Activated T-helper 1 cell treated with anti-CD3 and anti-CD28 coated beads, Interleukin-12 subunit alpha, Interleukin-12 subunit beta, Interleukin-2, Interleukin-4 antibody, amounts not matched to agents 30 ng/mL and 10 ng/mL and 1 ng/mL, durations not matched to agents 14 hours and 24 hours and 36 hours (primary cell): ENCODE data around the gene PRKACA. TPM values are rescaled to one million over a fixed set of nuclear protein-coding genes. Genes with fewer than 3 reads are reported as not detected.

Source experiments
- DNase-seq: peaks from one replicate; pipeline ENCODE4 v3.0.0; 2021; ENCODE audit warnings: low spot score
- H3K27ac Mint-ChIP-seq: one replicate; pipeline ENCODE4 v1.8.0; 2021; ENCODE audit warnings: mild to moderate bottlenecking, mixed read lengths
- H3K27me3 Mint-ChIP-seq: one replicate; pipeline ENCODE4 v1.8.0; 2022; ENCODE audit warnings: mild to moderate bottlenecking, moderate library complexity, mixed read lengths; ENCODE audit not compliant: insufficient read depth
- H3K36me3 Mint-ChIP-seq: one replicate; pipeline ENCODE4 v1.8.0; 2021; ENCODE audit warnings: low read depth, mixed read lengths
- H3K4me1 Mint-ChIP-seq: one replicate; pipeline ENCODE4 v1.8.0; 2021; ENCODE audit warnings: low read depth, mixed read lengths
- H3K4me3 Mint-ChIP-seq: one replicate; pipeline ENCODE4 v1.8.0; 2021; ENCODE audit warnings: mild to moderate bottlenecking, moderate library complexity, mixed read lengths
- H3K9me3 Mint-ChIP-seq: one replicate; pipeline ENCODE4 v1.8.0; 2021; ENCODE audit warnings: mixed read lengths
- intact Hi-C: fragments of 100-400 bp; cut with micrococcal nuclease; formaldehyde crosslinking; loops from one replicate; pipeline ENCODE4 v1.15.1; 2024
- total RNA-seq: library from RNA; stranded (reverse); gene quantifications from 2 replicates; pipeline ENCODE4 v1.2.3, GENCODE V29; 2022

Gene PRKACA
- total RNA-seq, 1 donor from 2014 or later: 63.7 TPM

- H3K36me3 Mint-ChIP-seq: no peaks in the 10 kb centered on the region
- intact Hi-C loops: loop anchor here (1.0 to 5.0 kb wide), 9 partner anchors 9 to 932 kb away; partner anchors contain the start of genes ASF1B, C19orf53, IER2 and PRKACA
- peak overlapping the region; percentile 97 for H3K27ac Mint-ChIP-seq
- peak; percentile 20 for DNase-seq
- no peaks in the 10 kb centered on the region for H3K27me3 Mint-ChIP-seq
- H3K4me3 Mint-ChIP-seq: peak overlapping the region; percentile 96
- peaks cover 8% of the 10 kb centered on the region for H3K4me1 Mint-ChIP-seq
- H3K9me3 Mint-ChIP-seq: no peaks in the 10 kb centered on the region
Observed at GRCh38 chr19:14081797-14082674, 35.5 kb downstream of the PRKACA start.

- Mint-ChIP-seq H3K36me3 (no peaks in the 10 kb centered on the region), H3K4me3 (peak overlapping the region; percentile 96), H3K27me3 (no peaks in the 10 kb centered on the region), H3K9me3 (no peaks in the 10 kb centered on the region), H3K4me1 (peaks cover 8% of the 10 kb centered on the region), H3K27ac (peak overlapping the region; percentile 97)
- DNase-seq: peak; percentile 99
- intact Hi-C loops: loop anchor here (1.0 to 5.0 kb wide), 9 partner anchors 8 to 931 kb away; partner anchors contain the start of genes ASF1B, C19orf53, IER2 and PRKACA
Observed at GRCh38 chr19:14080887-14081796, 36.4 kb downstream of the PRKACA start.

GRCh38 chr19:14078411-14078810, 39.2 kb downstream of the PRKACA start:
- Mint-ChIP-seq H3K4me1 (peaks cover 24% of the 10 kb centered on the region), H3K4me3 (no peak overlapping the region), H3K27ac (no peak overlapping the region), H3K27me3 (peaks cover 3% of the 10 kb centered on the region), H3K9me3 (no peaks in the 10 kb centered on the region), H3K36me3 (no peaks in the 10 kb centered on the region)
- intact Hi-C loops: no loop called here
- DNase-seq: no peak

GRCh38 chr19:14073925-14074838, 43.4 kb downstream of the PRKACA start:
- no peaks in the 10 kb centered on the region for H3K9me3 Mint-ChIP-seq
- peaks cover 16% of the 10 kb centered on the region for H3K4me1 Mint-ChIP-seq
- H3K27me3 Mint-ChIP-seq: peaks cover 5% of the 10 kb centered on the region
- peak overlapping the region; percentile 98 for H3K27ac Mint-ChIP-seq
- H3K4me3 Mint-ChIP-seq: peak overlapping the region; percentile 97
- no peak for DNase-seq
- intact Hi-C loops: loop anchor here (1.0 to 2.0 kb wide), 7 partner anchors 7 to 194 kb away; partner anchors contain the start of genes ASF1B, DCAF15 and SAMD1
- H3K36me3 Mint-ChIP-seq: no peaks in the 10 kb centered on the region

- DNase-seq: peak; percentile 78
- peaks cover 16% of the 10 kb centered on the region for H3K4me1 Mint-ChIP-seq
- H3K9me3 Mint-ChIP-seq: no peaks in the 10 kb centered on the region
- peak overlapping the region; percentile 98 for H3K27ac Mint-ChIP-seq
- H3K36me3 Mint-ChIP-seq: no peaks in the 10 kb centered on the region
- intact Hi-C loops: loop anchor here (1.0 to 2.0 kb wide), 6 partner anchors 8 to 193 kb away; partner anchors contain the start of genes ASF1B and DCAF15
- H3K4me3 Mint-ChIP-seq: peak overlapping the region; percentile 97
- peaks cover 5% of the 10 kb centered on the region for H3K27me3 Mint-ChIP-seq
Observed at GRCh38 chr19:14073261-14073924, 44.2 kb downstream of the PRKACA start.

- intact Hi-C loops: loop anchor here (1.0 to 2.0 kb wide), 6 partner anchors 9 to 192 kb away; partner anchors contain the start of genes ASF1B and DCAF15
- Mint-ChIP-seq H3K4me1 (peaks cover 16% of the 10 kb centered on the region), H3K27ac (peak within 1 kb of the TSS; percentile 98), H3K27me3 (peaks cover 5% of the 10 kb centered on the region), H3K36me3 (no peaks in the 10 kb centered on the region), H3K9me3 (no peaks in the 10 kb centered on the region), H3K4me3 (peak within 1 kb of the TSS; percentile 97)
- peak; percentile 33 for DNase-seq
Observed at GRCh38 chr19:14072535-14073260, 44.9 kb downstream of the PRKACA start, which contains the start of gene MISP3. MISP3 (plus strand) TSS chr19:14072786; CDS start chr19:14073310, 524 bp downstream.

- intact Hi-C loops: no loop called here
Observed at GRCh38 chr19:14070268-14071050, 47.1 kb downstream of the PRKACA start.

GRCh38 chr19:14066134-14066533, 51.4 kb downstream of the PRKACA start:
- Mint-ChIP-seq H3K4me3 (no peak overlapping the region), H3K27ac (no peak overlapping the region), H3K4me1 (no peaks in the 10 kb centered on the region), H3K36me3 (no peaks in the 10 kb centered on the region), H3K9me3 (no peaks in the 10 kb centered on the region), H3K27me3 (peaks cover 9% of the 10 kb centered on the region)
- intact Hi-C loops: no loop called here
- no peak for DNase-seq

More at GRCh38 chr19:14070268-14071050, 47.1 kb downstream of the PRKACA start:
- H3K27me3 Mint-ChIP-seq: peaks cover 8% of the 10 kb centered on the region
- H3K4me1 Mint-ChIP-seq: peaks cover 16% of the 10 kb centered on the region
- peak overlapping the region; percentile 37 for H3K4me3 Mint-ChIP-seq
- no peak overlapping the region for H3K27ac Mint-ChIP-seq
- H3K9me3 Mint-ChIP-seq: no peaks in the 10 kb centered on the region
- H3K36me3 Mint-ChIP-seq: no peaks in the 10 kb centered on the region
- DNase-seq: no peak

- DNase-seq: no peak
- peaks cover 28% of the 10 kb centered on the region for H3K27me3 Mint-ChIP-seq
- no peaks in the 10 kb centered on the region for H3K36me3 Mint-ChIP-seq
- H3K4me3 Mint-ChIP-seq: no peak overlapping the region
- intact Hi-C loops: no loop called here
- no peaks in the 10 kb centered on the region for H3K9me3 Mint-ChIP-seq
- no peak overlapping the region for H3K27ac Mint-ChIP-seq
- peaks cover 14% of the 10 kb centered on the region for H3K4me1 Mint-ChIP-seq
Observed at GRCh38 chr19:14063105-14063504, 54.5 kb downstream of the PRKACA start.

- Mint-ChIP-seq H3K4me3 (no peak overlapping the region), H3K4me1 (peaks cover 19% of the 10 kb centered on the region), H3K36me3 (no peaks in the 10 kb centered on the region), H3K27me3 (peaks cover 34% of the 10 kb centered on the region), H3K9me3 (no peaks in the 10 kb centered on the region), H3K27ac (no peak overlapping the region)
- intact Hi-C loops: no loop called here
- DNase-seq: no peak
Observed at GRCh38 chr19:14062558-14062855, 55.1 kb downstream of the PRKACA start.
